Activated CD4-positive, alpha-beta T cell treated with anti-CD3 and anti-CD28 coated beads, Interleukin-2, amount 10 ng/mL, durations not matched to agents 24 days and 14 days (primary cell): ENCODE data around the gene TBC1D7. TPM values are rescaled to one million over a fixed set of nuclear protein-coding genes. Genes with fewer than 3 reads are reported as not detected.

Experiments used
- DNase-seq: peaks from one replicate; pipeline ENCODE4 v3.0.0; 2022
- H3K27ac Mint-ChIP-seq: one replicate; pipeline ENCODE4 v1.8.0; 2022; ENCODE audit warnings: mild to moderate bottlenecking, mixed read lengths
- H3K27me3 Mint-ChIP-seq: one replicate; pipeline ENCODE4 v1.8.0; 2022; ENCODE audit warnings: mixed read lengths
- H3K36me3 Mint-ChIP-seq: one replicate; pipeline ENCODE4 v1.8.0; 2022; ENCODE audit warnings: low read depth, mild to moderate bottlenecking, mixed read lengths
- H3K4me1 Mint-ChIP-seq: one replicate; pipeline ENCODE4 v1.8.0; 2021; ENCODE audit warnings: mixed read lengths
- H3K4me3 Mint-ChIP-seq: one replicate; pipeline ENCODE4 v1.8.0; 2022; ENCODE audit warnings: mild to moderate bottlenecking, moderate library complexity, mixed read lengths
- H3K9me3 Mint-ChIP-seq: one replicate; pipeline ENCODE4 v1.8.0; 2021; ENCODE audit warnings: mixed read lengths
- intact Hi-C: fragments of 100-400 bp; cut with micrococcal nuclease; formaldehyde crosslinking; loops from one replicate; pipeline ENCODE4 v1.15.1; 2023
- total RNA-seq: library from RNA; stranded (reverse); gene quantifications from 2 replicates; pipeline ENCODE4 v1.2.3, GENCODE V29; 2022

Gene TBC1D7
- total RNA-seq, 1 donor from 2014 or later, result 26.8 TPM

GRCh38 chr6:13259393-13259792 lies 68.9 kb downstream of the TBC1D7 start:
- intact Hi-C loops, result no loop called here
- no peak for DNase-seq
- H3K9me3 Mint-ChIP-seq, result peaks cover 4% of the 10 kb centered on the region
- no peak overlapping the region for H3K27ac Mint-ChIP-seq
- peaks cover 5% of the 10 kb centered on the region for H3K4me1 Mint-ChIP-seq
- H3K4me3 Mint-ChIP-seq, result no peak overlapping the region
- peaks cover 3% of the 10 kb centered on the region for H3K27me3 Mint-ChIP-seq
- no peaks in the 10 kb centered on the region for H3K36me3 Mint-ChIP-seq

GRCh38 chr6:13256266-13257001 lies 71.9 kb downstream of the TBC1D7 start:
- peaks cover 3% of the 10 kb centered on the region for H3K27me3 Mint-ChIP-seq
- H3K4me3 Mint-ChIP-seq, result no peak overlapping the region
- H3K4me1 Mint-ChIP-seq, result peaks cover 3% of the 10 kb centered on the region
- intact Hi-C loops, result no loop called here
- no peak overlapping the region for H3K27ac Mint-ChIP-seq
- H3K9me3 Mint-ChIP-seq, result peaks cover 4% of the 10 kb centered on the region
- H3K36me3 Mint-ChIP-seq, result no peaks in the 10 kb centered on the region
- DNase-seq, result no peak

Other genes starting within 250 kb of the TBC1D7 start
- 9.8 and 10.2 TPM in 2 replicates for gene GFOD1, start 159.1 kb upstream of the TBC1D7 start, total RNA-seq
- 8.1 and 8.4 TPM in 2 replicates for gene SIRT5, start 246.1 kb upstream of the TBC1D7 start, total RNA-seq